ENCODE data around the gene HYDIN.
"Not testable (repeated sequence)": the region's sequence is repeated elsewhere in the genome, so short reads cannot be mapped to it uniquely, and the experiment has no call there.

The HYDIN gene

GRCh38 chr16:71218306-71218963 lies 12.1 kb downstream of the HYDIN start:
- no peak for DNase-seq

GRCh38 chr16:71217506-71217905 lies 13.0 kb downstream of the HYDIN start:
- DNase-seq = peak; percentile 38

- DNase-seq = peak; percentile 6
Observed at GRCh38 chr16:71216714-71217113, 13.8 kb downstream of the HYDIN start.

- peak; percentile 15 for DNase-seq
Observed at GRCh38 chr16:71214746-71215381, 15.7 kb downstream of the HYDIN start.

GRCh38 chr16:71205482-71206131 lies 24.9 kb downstream of the HYDIN start:
- peak; percentile 24 for DNase-seq

- DNase-seq = no peak
Observed at GRCh38 chr16:71203631-71204030, 26.9 kb downstream of the HYDIN start.

GRCh38 chr16:71201556-71201955 lies 29.0 kb downstream of the HYDIN start:
- no peak for DNase-seq

GRCh38 chr16:71201054-71201453 lies 29.5 kb downstream of the HYDIN start:
- DNase-seq = no peak

GRCh38 chr16:71198408-71198807 lies 32.1 kb downstream of the HYDIN start:
- no peak for DNase-seq

- DNase-seq = no peak
Observed at GRCh38 chr16:71192387-71192786, 38.1 kb downstream of the HYDIN start.

- DNase-seq = no peak
Observed at GRCh38 chr16:71188956-71189712, 41.4 kb downstream of the HYDIN start.

GRCh38 chr16:71185347-71185746 lies 45.2 kb downstream of the HYDIN start:
- no peak for DNase-seq

GRCh38 chr16:71179569-71179968 lies 51.0 kb downstream of the HYDIN start:
- no peak for DNase-seq

- DNase-seq = no peak
Observed at GRCh38 chr16:71172481-71173207, 57.9 kb downstream of the HYDIN start.

GRCh38 chr16:71161007-71161406 lies 69.5 kb downstream of the HYDIN start:
- not testable (repeated sequence) for DNase-seq

GRCh38 chr16:71157278-71157677 lies 73.2 kb downstream of the HYDIN start:
- DNase-seq = not testable (repeated sequence)

GRCh38 chr16:71153329-71153728 lies 77.2 kb downstream of the HYDIN start:
- DNase-seq = not testable (repeated sequence)

GRCh38 chr16:71151654-71152053 lies 78.9 kb downstream of the HYDIN start:
- not testable (repeated sequence) for DNase-seq

GRCh38 chr16:71143246-71143645 lies 87.3 kb downstream of the HYDIN start:
- not testable (repeated sequence) for DNase-seq

GRCh38 chr16:71110565-71110964 lies 120.0 kb downstream of the HYDIN start:
- not testable (repeated sequence) for DNase-seq

- DNase-seq = not testable (repeated sequence)
Observed at GRCh38 chr16:71109656-71110208, 120.8 kb downstream of the HYDIN start.

- DNase-seq = not testable (repeated sequence)
Observed at GRCh38 chr16:71105881-71106280, 124.6 kb downstream of the HYDIN start.

Data from NCI-H146 (cell line).